HG03558 (cell line): Measurements from ENCODE around the gene AKAP8L.

ENCODE experiments used
- ATAC-seq: cut with Tn5 transposase; IDR thresholded peaks from one replicate; pipeline ENCODE4 v1.9.1; 2021; ENCODE audit warnings: moderate number of reproducible peaks; ENCODE audit not compliant: unreplicated experiment; ENCODE audit errors: extremely low read depth

Gene AKAP8L

GRCh38 chr19:15436012-15436825 lies 17.4 kb upstream of the AKAP8L start:
- no peak for ATAC-seq

DNA sequence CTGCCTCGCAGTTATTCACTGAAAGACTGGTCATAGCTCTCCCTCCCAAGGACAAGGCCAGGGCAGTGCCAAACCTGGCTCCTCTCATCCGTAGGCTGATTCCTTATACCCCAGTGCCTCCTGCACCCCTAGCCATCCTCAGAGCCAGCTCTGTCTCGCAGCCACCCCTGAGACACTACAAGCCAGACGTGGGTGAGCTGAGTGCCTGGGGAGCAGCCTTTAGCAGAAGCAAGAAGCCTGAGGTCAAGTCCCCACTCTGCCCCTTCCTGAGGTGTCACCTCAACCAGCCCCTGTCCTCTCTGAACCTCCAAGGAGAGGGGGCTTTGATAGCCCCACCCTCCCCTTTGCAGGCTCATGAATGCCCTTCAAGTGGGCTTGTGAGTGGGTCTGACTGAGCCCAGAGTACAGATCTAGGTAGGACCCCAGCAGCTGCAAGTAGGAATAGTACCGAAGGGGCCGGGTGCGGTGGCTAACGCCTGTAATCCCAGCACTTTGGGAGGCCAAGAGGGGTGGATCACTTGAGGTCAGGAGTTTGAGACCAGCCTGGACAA lies 14.8 kb upstream of the AKAP8L start:
- ATAC-seq: no peak

DNA sequence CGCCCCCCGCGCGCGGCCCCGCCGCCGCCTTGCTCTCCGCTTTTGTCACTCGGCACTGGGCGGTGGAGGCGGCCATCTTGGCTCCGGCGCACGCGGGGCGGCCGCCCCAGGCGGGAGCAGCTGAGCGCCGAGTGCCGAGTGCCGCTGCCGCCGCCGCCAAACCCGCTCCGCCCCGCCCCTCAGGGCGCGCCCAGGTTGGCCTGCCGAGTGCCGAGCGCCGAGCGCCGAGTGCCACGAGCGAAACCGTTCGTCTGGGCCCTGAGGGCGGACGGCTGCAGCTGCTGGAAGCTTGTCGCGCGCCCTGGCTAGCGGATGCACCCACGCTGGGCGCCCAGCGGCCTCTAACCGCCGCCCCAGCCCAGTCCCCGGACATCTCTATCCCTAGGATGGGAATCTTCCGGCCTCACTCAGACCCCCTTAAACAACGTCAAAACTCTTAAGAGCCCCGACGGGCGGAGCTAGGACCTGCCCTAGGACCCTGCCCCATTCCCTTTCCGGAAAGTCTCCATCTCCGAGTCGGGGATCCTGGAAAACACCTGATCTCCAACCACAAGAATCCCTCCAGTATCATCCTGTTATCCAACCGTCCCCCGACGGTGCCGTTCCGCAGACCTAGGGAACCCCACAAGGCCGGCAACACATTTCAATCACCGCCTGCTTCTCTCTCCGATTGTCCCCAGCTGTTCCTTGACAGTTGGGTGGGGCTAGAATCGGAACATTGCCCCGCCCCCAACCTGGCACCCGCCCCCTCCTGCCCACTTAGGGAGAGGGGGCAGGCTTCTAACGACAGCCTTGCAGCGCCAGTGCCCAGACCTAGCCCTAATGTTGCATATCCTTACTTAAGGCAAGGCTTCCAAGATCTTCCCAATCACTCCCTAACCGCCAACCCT lies 14.1 kb upstream of the AKAP8L start:
- no peak for ATAC-seq

DNA sequence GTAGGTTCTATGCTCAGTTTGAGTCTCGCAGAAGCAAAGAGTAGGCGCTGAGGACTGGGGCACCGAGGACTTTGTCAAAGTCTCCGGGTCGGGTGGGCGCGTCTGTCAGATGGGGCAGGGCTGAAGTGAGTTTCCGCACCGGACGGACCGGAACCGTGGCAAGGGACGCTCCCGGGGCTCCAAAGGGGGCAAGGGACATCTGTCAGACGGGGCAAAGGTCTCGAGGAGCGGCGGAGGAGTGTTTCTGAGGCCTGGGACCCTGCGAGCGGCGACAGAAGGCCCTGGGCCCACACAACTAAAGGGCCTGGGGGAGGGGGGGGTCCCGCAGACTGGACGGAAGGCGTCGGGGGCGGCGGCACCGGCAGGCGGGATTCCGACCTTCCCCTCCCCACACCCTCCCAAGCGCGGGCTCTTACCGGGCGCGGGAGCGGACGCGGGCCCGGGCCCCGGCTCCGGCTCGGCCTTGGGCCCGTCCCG lies 13.3 kb upstream of the AKAP8L start:
- ATAC-seq: no peak

- no peak for ATAC-seq
These were observed 12.7 kb upstream of the AKAP8L start for GRCh38 chr19:15431396-15432017.

DNA sequence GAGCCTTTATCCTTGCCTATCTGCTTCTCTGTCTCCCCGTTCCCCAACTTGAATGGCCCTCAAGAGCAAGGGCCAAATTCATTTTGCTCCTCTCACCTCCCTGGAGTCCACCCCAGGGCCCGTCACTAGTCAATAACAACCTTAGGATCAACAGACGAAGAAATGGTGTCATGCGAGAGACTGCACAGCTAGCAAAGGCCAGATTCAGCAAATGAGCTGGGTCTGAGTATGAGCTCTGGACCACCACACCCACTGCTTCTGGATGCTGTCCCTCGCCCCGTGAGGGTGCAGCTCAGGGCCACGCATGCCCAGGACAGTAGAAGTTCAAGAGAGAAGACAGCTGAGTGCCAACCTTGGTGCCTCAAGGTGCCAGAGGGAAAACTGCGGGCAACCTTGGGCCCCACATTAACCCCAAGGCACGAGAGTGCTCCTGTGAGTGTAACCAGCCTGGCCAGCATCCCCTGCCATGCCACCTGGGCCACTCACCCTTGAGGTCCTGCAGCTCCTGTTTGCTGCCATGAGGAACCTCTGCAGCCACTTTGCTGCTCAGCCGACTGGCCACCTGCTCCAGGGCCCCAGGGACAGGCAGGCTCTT lies 11.8 kb upstream of the AKAP8L start:
- no peak for ATAC-seq

GRCh38 chr19:15429825-15430467 lies 11.2 kb upstream of the AKAP8L start:
- no peak for ATAC-seq

GRCh38 chr19:15428956-15429824 lies 10.4 kb upstream of the AKAP8L start:
- ATAC-seq: no peak

DNA sequence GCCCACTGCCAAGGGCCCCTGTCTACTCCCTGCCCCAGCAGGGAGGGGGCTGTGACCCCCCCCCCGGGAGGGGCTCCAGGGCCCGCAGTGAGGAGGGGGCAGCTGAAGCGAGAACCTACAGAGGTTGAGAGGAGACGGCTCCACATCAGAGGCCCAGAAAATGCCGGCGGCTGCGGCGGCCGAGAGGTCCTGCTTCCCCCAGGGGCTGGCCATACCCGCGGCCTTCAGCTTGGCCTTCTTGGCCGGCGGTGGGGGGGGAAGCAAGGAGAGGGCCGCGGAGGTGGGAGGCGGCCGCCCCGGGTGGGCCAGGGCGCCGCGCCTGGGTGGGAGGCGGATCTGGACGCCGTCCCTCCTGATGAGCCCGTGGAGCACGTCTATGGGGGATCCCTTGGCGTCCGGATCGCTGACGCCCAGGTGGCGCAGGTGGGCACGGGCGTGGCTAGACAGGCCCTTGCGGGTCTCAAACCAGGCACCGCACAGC lies 9.2 kb upstream of the AKAP8L start:
- no peak for ATAC-seq

DNA sequence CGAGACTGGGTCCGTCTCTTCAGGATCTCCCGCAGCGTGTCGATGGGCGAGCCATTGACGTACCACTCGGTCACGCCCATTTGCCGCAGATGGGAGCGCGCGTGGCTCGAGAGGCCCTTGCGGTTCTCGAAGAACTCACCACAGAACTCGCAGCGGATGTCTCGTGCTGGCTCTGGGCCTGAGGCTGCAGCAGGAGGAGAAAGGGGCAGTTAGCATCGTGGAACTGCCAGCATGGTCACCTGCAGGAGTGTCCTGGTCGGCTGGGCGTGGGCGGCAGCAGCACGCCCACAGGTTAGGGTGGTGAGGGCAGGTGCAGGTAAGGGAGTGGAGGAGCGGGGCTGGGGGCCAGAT lies 8.5 kb upstream of the AKAP8L start:
- no peak for ATAC-seq

DNA sequence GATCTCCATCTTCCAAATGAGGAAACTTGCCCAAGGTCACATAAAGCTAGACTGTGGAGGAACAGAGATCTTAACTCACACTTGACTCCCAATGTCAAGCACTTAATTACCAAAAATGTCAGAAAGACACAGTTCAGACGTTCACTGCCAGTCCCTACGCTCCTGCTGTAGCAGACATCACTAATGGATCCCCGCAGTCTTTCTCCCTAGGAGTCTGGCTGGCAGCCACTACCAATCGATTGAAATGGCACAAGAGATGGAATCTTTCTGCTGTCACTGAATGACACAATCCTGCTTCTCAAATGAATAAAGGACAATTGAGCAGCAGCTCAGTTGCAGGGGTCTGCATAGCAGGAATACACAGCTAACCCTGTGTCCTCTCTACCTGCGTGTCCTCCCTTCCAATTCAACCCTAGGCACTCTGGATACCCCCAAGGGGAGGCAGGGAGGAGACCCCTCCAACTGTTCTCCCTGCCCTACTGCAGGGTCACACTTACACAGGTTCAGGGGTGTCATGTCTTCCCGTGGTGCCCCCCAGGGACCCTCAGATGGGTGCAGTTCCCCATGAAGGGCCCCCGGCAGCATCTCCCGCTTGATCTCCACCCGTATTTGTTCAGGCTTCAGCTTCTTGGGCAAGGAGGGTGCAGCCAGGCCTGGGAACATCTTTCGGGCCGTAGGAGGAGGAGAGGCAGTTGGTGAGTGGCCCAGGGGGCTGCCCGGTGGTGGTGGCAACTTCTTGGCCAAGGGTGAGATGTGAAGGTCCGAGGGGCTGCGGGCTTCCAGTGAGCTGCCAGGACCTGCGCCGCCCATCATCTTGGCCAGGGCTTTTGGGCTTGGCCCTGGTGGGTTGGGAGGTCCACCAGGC lies 7.9 kb upstream of the AKAP8L start:
- ATAC-seq: no peak

DNA sequence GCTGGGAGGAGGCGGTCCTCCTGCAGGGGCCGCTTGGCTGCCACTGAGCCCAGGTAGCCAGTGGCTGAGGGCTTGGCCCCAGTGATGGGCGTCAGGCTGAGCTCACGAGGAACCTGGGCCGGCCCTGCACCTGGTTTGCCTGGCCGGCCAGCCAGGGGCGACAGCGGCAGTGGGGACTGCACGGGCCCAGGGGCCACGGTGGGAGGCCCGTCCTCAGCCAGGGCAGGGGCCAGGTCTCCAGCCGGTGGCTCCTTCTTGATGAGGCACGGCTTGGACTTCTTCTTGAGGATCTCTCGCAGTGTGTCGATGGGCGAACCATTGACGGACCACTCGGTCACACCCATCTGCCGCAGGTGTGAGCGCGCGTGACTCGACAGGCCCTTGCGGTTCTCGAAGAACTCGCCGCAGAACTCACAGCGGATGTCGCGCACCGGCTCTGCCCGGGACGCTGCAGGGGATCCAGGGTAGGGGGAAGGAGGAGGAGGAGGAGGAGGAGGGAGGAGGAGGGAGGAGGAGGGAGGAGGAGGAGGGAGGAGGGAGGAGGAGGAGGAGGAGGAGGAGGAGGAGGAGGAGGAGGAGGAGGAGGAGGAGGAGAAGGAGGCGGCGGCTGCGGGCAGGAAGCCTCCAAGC lies 6.6 kb upstream of the AKAP8L start:
- no peak for ATAC-seq

DNA sequence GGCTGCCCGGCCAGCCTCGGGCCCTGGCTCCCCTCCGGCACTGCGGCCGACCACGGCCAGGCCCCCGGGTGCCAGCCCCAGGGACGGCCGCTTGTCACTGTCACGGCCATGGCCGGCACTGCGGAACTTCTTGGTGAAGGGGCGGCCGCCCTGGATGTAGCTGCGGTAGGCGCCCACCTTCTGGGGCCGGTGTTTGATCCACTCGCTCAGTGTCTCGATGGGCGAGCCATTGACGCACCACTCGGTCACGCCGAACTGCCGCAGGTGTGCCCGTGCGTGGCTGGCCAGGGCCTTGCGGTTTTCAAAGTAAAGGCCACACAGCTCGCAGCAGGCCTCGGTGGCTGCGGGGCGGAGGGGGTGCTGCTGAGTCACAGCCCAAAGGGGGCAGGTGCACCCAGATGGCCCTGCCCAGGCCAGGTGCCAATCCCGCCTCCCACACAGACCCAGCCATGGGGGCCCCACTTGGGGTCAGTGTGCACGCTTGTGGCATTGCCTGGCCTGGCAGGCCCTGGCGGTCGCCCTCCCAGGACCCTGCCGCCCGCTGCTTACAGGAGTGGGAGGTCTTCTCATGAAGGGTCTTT lies 6.0 kb upstream of the AKAP8L start:
- no peak for ATAC-seq

GRCh38 chr19:15424121-15424520 lies 5.3 kb upstream of the AKAP8L start:
- no peak for ATAC-seq

GRCh38 chr19:15423130-15423529 lies 4.3 kb upstream of the AKAP8L start:
- no peak for ATAC-seq

DNA sequence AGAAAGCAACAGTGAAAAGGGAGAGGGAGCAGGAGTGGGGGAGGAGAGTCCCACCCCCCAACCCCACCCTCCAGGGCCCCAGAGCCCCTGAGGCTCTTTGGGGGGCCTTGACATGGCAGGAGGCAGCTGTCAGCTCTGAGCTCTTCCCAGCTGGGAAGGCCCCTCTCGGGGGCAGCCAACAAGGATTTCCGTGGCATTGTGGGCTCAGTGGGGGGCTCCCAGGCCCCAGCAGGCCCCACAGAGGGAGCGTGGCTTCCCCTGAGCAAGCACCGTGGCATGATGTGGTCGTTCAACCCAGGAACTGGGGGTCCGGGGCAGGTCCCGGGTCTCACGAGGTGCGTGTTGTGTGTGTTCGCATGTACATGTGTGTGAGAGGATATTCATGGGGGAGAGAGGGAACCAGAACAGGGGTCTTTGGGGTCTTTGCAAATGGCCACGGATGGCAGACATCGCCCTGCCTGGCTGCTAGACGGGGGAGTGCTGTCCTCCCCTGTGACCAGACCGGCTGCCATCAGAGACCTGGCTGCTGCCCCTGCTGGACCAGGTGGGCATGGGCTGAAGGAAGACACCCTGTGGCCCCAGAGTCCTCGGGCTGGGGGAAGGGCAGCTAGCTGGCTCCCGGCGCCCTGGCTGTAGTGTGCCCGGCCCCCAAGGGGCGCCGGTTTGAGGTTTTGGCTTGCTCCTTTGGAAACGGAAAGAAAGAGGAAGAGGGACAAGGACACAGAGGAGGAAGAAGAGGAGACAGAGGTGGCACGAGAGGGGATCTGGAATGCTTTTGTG lies 3.7 kb upstream of the AKAP8L start:
- ATAC-seq: no peak
